ENCODE results near the gene MED26. TPM values are rescaled to one million over a fixed set of nuclear protein-coding genes. Genes with fewer than 3 reads are reported as not detected.

Gene MED26
- total RNA-seq, 1 donor from 2014 or later: 13.3 TPM

Other genes starting within 250 kb of the MED26 start
- gene EPS15L1, start 156.2 kb downstream of the MED26 start, total RNA-seq: 53.8 to 60.3 TPM (median 54.7 TPM) in 3 replicates
- not detected in 3 replicates for gene CALR3, start 132.0 kb downstream of the MED26 start, total RNA-seq
- gene C19orf44, start 131.8 kb downstream of the MED26 start, total RNA-seq: 6.0 to 7.3 TPM (median 6.4 TPM) in 3 replicates
- gene CHERP, start 85.8 kb downstream of the MED26 start, total RNA-seq: 73.2 to 80.5 TPM (median 78.4 TPM) in 3 replicates
- 39.7 to 45.4 TPM (median 42.1 TPM) in 3 replicates for gene SLC35E1, start 55.8 kb downstream of the MED26 start, total RNA-seq
- gene SMIM7, start 31.9 kb upstream of the MED26 start, total RNA-seq: 74.8 to 80.9 TPM (median 80.2 TPM) in 3 replicates
- gene TMEM38A, start 32.9 kb upstream of the MED26 start, total RNA-seq: 5.7 to 7.8 TPM (median 5.9 TPM) in 3 replicates
- gene NWD1, start 91.6 kb upstream of the MED26 start, total RNA-seq: 0.07 to 0.09 TPM (median 0.07 TPM) in 3 replicates
- 112 to 117 TPM (median 116 TPM) in 3 replicates for gene SIN3B, start 201.2 kb upstream of the MED26 start, total RNA-seq

Measured in mesothelial cell of epicardium (in vitro differentiated cells).